CD14-positive monocyte (primary cell): ENCODE results near the gene ATP11A. TPM values are rescaled to one million over a fixed set of nuclear protein-coding genes. Genes with fewer than 3 reads are reported as not detected.

Experiments
- DNase-seq, 3 donors: peaks; one replicate each; pipeline ENCODE4 v3.0.0-alpha.2; 2011 to 2022
- H2AFZ ChIP-seq: 2 replicates; pipeline ENCODE4 v1.6.0; 2012; ENCODE audit warnings: mild to moderate bottlenecking, low read depth, low read length, inconsistent platforms; ENCODE audit not compliant: insufficient read depth, poor library complexity, severe bottlenecking
- H3K27ac ChIP-seq, 2 donors: 1 replicate in 1 of 2; 2 replicates in 1 of 2; pipeline ENCODE4 v1.5.1; 2012 to 2013; ENCODE audit warnings: low read length in 2 of 2, control low read depth in 1 of 2, inconsistent platforms in 1 of 2, low read depth in 1 of 2, mild to moderate bottlenecking in 1 of 2
- H3K27me3 ChIP-seq, 2 donors: one replicate each; pipeline versions ENCODE4 v1.6.0 to v1.6.1; 2011 to 2013; ENCODE audit warnings: low read length in 2 of 2; ENCODE audit not compliant: control insufficient read depth in 2 of 2, insufficient read depth in 2 of 2
- H3K36me3 ChIP-seq, 2 donors: replicated peaks in 1 of 2; 1 replicate in 1 of 2; 2 replicates in 1 of 2; pipeline versions ENCODE4 v1.5.1 to v1.6.1; 2012 to 2013; ENCODE audit warnings: low read length in 2 of 2, control low read depth in 1 of 2, inconsistent platforms in 1 of 2, mild to moderate bottlenecking in 1 of 2; ENCODE audit not compliant: insufficient read depth in 2 of 2, control insufficient read depth in 1 of 2
- H3K4me1 ChIP-seq, 2 donors: 1 replicate in 1 of 2; 2 replicates in 1 of 2; pipeline versions ENCODE4 v1.5.1 to v1.6.1; 2012 to 2013; ENCODE audit warnings: low read length in 2 of 2, control low read depth in 1 of 2, inconsistent platforms in 1 of 2, mild to moderate bottlenecking in 1 of 2, moderate library complexity in 1 of 2; ENCODE audit not compliant: insufficient read depth in 2 of 2, control insufficient read depth in 1 of 2
- H3K4me2 ChIP-seq: replicated peaks from 2 replicates; pipeline ENCODE3; 2012; ENCODE audit warnings: low read length, moderate library complexity, mild to moderate bottlenecking; ENCODE audit not compliant: poor library complexity, severe bottlenecking; ENCODE audit errors: extremely low read depth
- H3K4me3 ChIP-seq, 3 experiments: fragments of 200-600 bp in 1 of 3; sonication (generic) in 1 of 3; replicated peaks in 1 of 3; 1 replicate in 2 of 3; 2 replicates in 1 of 3; pipeline ENCODE4 v1.5.1; 2011 to 2013; ENCODE audit warnings: low read length in 3 of 3, mild to moderate bottlenecking in 3 of 3, control low read depth in 2 of 3, low read depth in 2 of 3, inconsistent platforms in 1 of 3, moderate library complexity in 1 of 3
- H3K79me2 ChIP-seq: 2 replicates; pipeline ENCODE4 v1.6.0; 2012; ENCODE audit warnings: mild to moderate bottlenecking, control low read depth, inconsistent platforms, low read length, moderate library complexity; ENCODE audit not compliant: insufficient read depth
- H3K9ac ChIP-seq: 2 replicates; pipeline ENCODE4 v1.6.0; 2017; ENCODE audit warnings: low read length, mild to moderate bottlenecking; ENCODE audit not compliant: insufficient read depth, poor library complexity, severe bottlenecking
- H3K9me3 ChIP-seq, 2 donors: replicated peaks in 1 of 2; 1 replicate in 1 of 2; 2 replicates in 1 of 2; pipeline versions ENCODE4 v1.5.1 to v1.6.1; 2012 to 2013; ENCODE audit warnings: low read length in 2 of 2, control low read depth in 1 of 2; ENCODE audit not compliant: control insufficient read depth in 1 of 2, insufficient read depth in 1 of 2
- H4K20me1 ChIP-seq: 2 replicates; pipeline ENCODE4 v1.6.0; 2012; ENCODE audit warnings: mild to moderate bottlenecking, low read length, control low read depth, moderate library complexity; ENCODE audit not compliant: insufficient read depth
- H3K27ac Mint-ChIP-seq, 7 donors: one replicate each; pipeline ENCODE4 v1.8.0; 2020; ENCODE audit warnings: mild to moderate bottlenecking in 7 of 7, mixed read lengths in 7 of 7, moderate library complexity in 6 of 7, inconsistent platforms in 2 of 7
- H3K27me3 Mint-ChIP-seq, 3 donors: one replicate each; pipeline ENCODE4 v1.8.0; 2021 to 2022; ENCODE audit warnings: low read depth in 3 of 3, mild to moderate bottlenecking in 3 of 3, mixed read lengths in 3 of 3, moderate library complexity in 3 of 3, inconsistent platforms in 1 of 3
- H3K36me3 Mint-ChIP-seq, 2 donors: one replicate each; pipeline ENCODE4 v1.8.0; 2020; ENCODE audit warnings: mixed read lengths in 2 of 2, inconsistent platforms in 1 of 2, mild to moderate bottlenecking in 1 of 2
- H3K4me1 Mint-ChIP-seq: one replicate; pipeline ENCODE4 v1.8.0; 2020; ENCODE audit warnings: mild to moderate bottlenecking, mixed read lengths
- H3K4me3 Mint-ChIP-seq, 2 donors: one replicate each; pipeline ENCODE4 v1.8.0; 2020; ENCODE audit warnings: mild to moderate bottlenecking in 2 of 2, mixed read lengths in 2 of 2, moderate library complexity in 1 of 2
- H3K9me3 Mint-ChIP-seq, 7 donors: one replicate each; pipeline ENCODE4 v1.8.0; 2020 to 2022; ENCODE audit warnings: mixed read lengths in 7 of 7, mild to moderate bottlenecking in 6 of 7, moderate library complexity in 6 of 7, inconsistent platforms in 2 of 7
- CTCF ChIP-seq: fragments of 200-600 bp; IDR thresholded peaks from one replicate; pipeline ENCODE4 v1.8.0; 2022; ENCODE audit warnings: antibody characterized with exemption, mild to moderate bottlenecking
- WGBS: methylation state at CpG from one replicate; pipeline ENCODE4 v1.1.5; 2013; ENCODE audit warnings: missing lambda C conversion rate; ENCODE audit not compliant: insufficient coverage; 5-methylcytosine and 5-hydroxymethylcytosine counted together
- intact Hi-C, 2 donors: fragments of 100-400 bp; cut with micrococcal nuclease; formaldehyde crosslinking; loops; one replicate each; pipeline versions ENCODE4 v1.15.0 to v1.15.1; 2023
- polyA plus RNA-seq, 3 donors: library from polyadenylated mRNA; depleted of rRNA in 1 of 3; unstranded in 2 of 3; stranded (reverse) in 1 of 3; fragments of 300-500 nt in 2 of 3; fragments of >200 nt in 1 of 3; fragmentation: Illumina TruSeq in 2 of 3; gene quantifications; 1 replicate in 2 of 3; 2 replicates in 1 of 3; pipeline ENCODE4 v1.2.3, GENCODE V29; 2012 to 2021

Gene ATP11A
- polyA plus RNA-seq, 3 donors = 7.2 to 45.4 (median 7.6) TPM

DNA sequence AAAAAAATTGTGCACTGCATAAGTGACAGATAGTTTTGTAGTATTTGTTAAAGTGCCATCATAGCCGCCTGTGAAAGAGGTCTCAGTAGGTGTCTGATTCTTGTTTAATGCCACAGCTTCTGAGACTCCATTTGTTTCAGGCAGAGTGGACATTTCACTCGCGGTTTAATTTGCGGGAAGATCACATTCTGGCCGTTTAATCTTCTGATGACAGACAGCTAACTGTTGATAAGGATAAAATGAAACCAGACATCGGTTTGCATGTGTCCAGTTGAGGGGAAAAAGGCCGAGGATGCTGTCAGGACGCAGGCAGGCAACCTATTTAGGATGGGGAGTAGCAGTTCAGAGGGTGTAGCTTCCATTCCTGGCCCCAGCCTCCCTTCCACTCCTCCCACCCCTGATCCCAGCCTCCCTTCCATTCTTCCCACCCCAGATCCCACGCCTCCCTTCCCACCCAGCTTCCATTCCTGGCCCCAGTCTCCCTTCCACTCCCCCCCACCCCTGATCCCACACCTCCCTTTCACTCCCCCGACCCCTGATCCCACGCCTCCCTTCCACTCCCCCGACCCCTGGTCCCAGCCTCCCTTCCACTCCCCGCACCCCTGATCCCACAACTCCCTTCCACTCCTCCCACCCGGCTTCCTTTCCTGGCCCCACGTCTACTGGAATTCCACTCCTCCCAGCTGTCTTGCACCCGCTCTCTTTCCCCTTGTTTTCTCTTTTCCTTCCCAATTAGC lies 23.8 kb downstream of the ATP11A start:
- peaks cover 0 to 3% (median 0%) of the 10 kb centered on the region in 3 donors for H3K27me3 Mint-ChIP-seq
- H3K27me3 ChIP-seq = no peaks in the 10 kb centered on the region
- no peak overlapping the region for H3K4me3 ChIP-seq
- no peaks in the 10 kb centered on the region for H3K4me1 ChIP-seq
- peaks cover 98% of the 10 kb centered on the region for H3K79me2 ChIP-seq
- peaks cover 100% of the 10 kb centered on the region for H4K20me1 ChIP-seq
- 86% methylated on average over 10 of the region's 16 CpGs for WGBS
- peak overlapping the region in 2 of 7 donors; percentile 58 to 85 for H3K27ac Mint-ChIP-seq
- no peak for TF ChIP-seq CTCF
- peaks cover 4 to 28% of the 10 kb centered on the region in 2 donors for H3K36me3 ChIP-seq
- H3K4me3 Mint-ChIP-seq = no peak overlapping the region
- no peaks in the 10 kb centered on the region for H3K9me3 ChIP-seq
- DNase-seq = no peak
- peaks cover 16% of the 10 kb centered on the region for H3K4me1 Mint-ChIP-seq
- no peaks in the 10 kb centered on the region for H3K9me3 Mint-ChIP-seq
- no peak overlapping the region for H2AFZ ChIP-seq
- no peak overlapping the region for H3K4me2 ChIP-seq
- H3K9ac ChIP-seq = no peak overlapping the region
- peaks cover 16 to 47% of the 10 kb centered on the region in 2 donors for H3K36me3 Mint-ChIP-seq
- H3K27ac ChIP-seq = no peak overlapping the region
- intact Hi-C loops = no loop called here

DNA sequence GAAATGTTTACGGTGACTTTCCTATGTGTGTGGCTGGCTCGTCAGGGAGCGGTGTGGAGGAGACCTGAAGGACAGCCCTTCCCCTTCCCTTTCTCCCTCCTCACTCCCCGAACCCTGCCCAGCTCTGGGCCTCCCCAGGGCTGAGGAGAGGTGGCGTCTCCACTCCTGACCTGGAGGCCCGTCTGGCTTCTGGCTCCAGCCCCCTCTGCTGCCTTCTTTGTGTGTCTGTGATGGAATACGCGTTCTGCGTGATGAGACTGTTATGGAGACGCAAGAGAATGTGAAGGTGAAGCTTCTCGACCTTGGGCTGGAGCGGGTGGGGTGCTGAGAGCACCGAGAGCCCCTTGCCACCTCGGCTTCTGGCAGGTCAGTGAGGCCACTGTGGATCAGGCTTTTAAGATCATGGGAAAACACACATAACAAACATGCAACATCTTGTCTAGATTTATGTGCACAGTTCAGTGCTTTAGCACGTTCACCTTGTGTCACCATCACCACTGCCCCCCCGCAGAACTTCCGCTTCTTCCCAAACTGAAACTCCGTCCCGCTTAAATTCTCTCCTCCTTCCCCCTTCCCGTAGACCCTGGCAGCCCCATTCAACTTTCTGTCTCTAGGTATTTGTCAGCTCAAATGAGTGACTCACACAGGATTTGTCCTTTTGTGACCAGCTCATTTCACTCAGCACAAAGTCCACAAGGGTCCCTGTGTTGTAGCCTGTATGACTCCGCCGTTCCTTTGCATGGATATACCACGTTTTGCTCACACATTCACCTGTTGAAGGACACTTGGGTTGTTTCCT lies 24.7 kb downstream of the ATP11A start:
- no peaks in the 10 kb centered on the region for H3K4me1 ChIP-seq
- peaks cover 9 to 35% of the 10 kb centered on the region in 2 donors for H3K36me3 ChIP-seq
- Mint-ChIP-seq H3K4me3 (no peak overlapping the region), H3K9me3 (no peaks in the 10 kb centered on the region), H3K4me1 (peaks cover 16% of the 10 kb centered on the region), H3K36me3 (peaks cover 18 to 51% of the 10 kb centered on the region in 2 donors), H3K27me3 (peaks cover 0 to 3% (median 0%) of the 10 kb centered on the region in 3 donors), H3K27ac (peak overlapping the region in 5 of 7 donors; percentile 22 to 85 (median 58))
- no peaks in the 10 kb centered on the region for H3K9me3 ChIP-seq
- intact Hi-C loops = no loop called here
- no peaks in the 10 kb centered on the region for H3K27me3 ChIP-seq
- H3K79me2 ChIP-seq = peaks cover 98% of the 10 kb centered on the region
- DNase-seq = no peak
- no peak overlapping the region for H3K9ac ChIP-seq
- H3K27ac ChIP-seq = no peak overlapping the region
- H3K4me3 ChIP-seq = no peak overlapping the region
- no peak overlapping the region for H3K4me2 ChIP-seq
- peaks cover 100% of the 10 kb centered on the region for H4K20me1 ChIP-seq
- no peak overlapping the region for H2AFZ ChIP-seq
- 97% methylated on average over 15 of the region's 23 CpGs for WGBS
- TF ChIP-seq CTCF = no peak
